Type B pancreatic cell (in vitro differentiated cells): ENCODE data around the gene TAS2R46. TPM values are rescaled to one million over a fixed set of nuclear protein-coding genes. Genes with fewer than 3 reads are reported as not detected.
"Not testable (repeated sequence)": the region's sequence is repeated elsewhere in the genome, so short reads cannot be mapped to it uniquely, and the experiment has no call there.

Source experiments
- DNase-seq: peaks from one replicate; pipeline ENCODE4 v3.0.0; 2021; ENCODE audit warnings: mixed read lengths; ENCODE audit not compliant: unreplicated experiment; ENCODE audit errors: extremely low spot score
- H3K27ac Mint-ChIP-seq: 2 replicates; pipeline ENCODE4 v1.8.0; 2021; ENCODE audit warnings: mild to moderate bottlenecking, mixed read lengths
- H3K27me3 Mint-ChIP-seq: 2 replicates; pipeline ENCODE4 v1.8.0; 2021; ENCODE audit warnings: mixed read lengths
- H3K36me3 Mint-ChIP-seq: 2 replicates; pipeline ENCODE4 v1.8.0; 2021; ENCODE audit warnings: mixed read lengths
- H3K4me1 Mint-ChIP-seq: one replicate; pipeline ENCODE4 v1.8.0; 2021; ENCODE audit warnings: mixed read lengths; ENCODE audit not compliant: unreplicated experiment
- H3K4me3 Mint-ChIP-seq: 2 replicates; pipeline ENCODE4 v1.8.0; 2021; ENCODE audit warnings: mild to moderate bottlenecking, mixed read lengths
- H3K9me3 Mint-ChIP-seq: 2 replicates; pipeline ENCODE4 v1.8.0; 2021; ENCODE audit warnings: mixed read lengths
- total RNA-seq: library from RNA; stranded (reverse); gene quantifications from 2 replicates; pipeline ENCODE4 v1.2.1, GENCODE V29; 2021; ENCODE audit warnings: low replicate concordance
- TF ChIP-seq, protein P1 (sequence below): fragments of 200-600 bp; sonication (generic); conservative IDR thresholded peaks from 2 replicates; pipeline ENCODE4 v1.5.0; 2021; ENCODE audit warnings: antibody characterized with exemption, mild to moderate bottlenecking

The TAS2R46 gene
- total RNA-seq, 1 donor from 2014 or later, result 0.85 TPM

- TF ChIP-seq, protein P1, sequence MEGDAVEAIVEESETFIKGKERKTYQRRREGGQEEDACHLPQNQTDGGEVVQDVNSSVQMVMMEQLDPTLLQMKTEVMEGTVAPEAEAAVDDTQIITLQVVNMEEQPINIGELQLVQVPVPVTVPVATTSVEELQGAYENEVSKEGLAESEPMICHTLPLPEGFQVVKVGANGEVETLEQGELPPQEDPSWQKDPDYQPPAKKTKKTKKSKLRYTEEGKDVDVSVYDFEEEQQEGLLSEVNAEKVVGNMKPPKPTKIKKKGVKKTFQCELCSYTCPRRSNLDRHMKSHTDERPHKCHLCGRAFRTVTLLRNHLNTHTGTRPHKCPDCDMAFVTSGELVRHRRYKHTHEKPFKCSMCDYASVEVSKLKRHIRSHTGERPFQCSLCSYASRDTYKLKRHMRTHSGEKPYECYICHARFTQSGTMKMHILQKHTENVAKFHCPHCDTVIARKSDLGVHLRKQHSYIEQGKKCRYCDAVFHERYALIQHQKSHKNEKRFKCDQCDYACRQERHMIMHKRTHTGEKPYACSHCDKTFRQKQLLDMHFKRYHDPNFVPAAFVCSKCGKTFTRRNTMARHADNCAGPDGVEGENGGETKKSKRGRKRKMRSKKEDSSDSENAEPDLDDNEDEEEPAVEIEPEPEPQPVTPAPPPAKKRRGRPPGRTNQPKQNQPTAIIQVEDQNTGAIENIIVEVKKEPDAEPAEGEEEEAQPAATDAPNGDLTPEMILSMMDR, result no peak
- Mint-ChIP-seq H3K4me3 (no peak overlapping the region), H3K36me3 (peaks cover 22% of the 10 kb centered on the region)
Measured at GRCh38 chr12:11055306-11055705, 6.8 kb downstream of the TAS2R46 start.

DNA sequence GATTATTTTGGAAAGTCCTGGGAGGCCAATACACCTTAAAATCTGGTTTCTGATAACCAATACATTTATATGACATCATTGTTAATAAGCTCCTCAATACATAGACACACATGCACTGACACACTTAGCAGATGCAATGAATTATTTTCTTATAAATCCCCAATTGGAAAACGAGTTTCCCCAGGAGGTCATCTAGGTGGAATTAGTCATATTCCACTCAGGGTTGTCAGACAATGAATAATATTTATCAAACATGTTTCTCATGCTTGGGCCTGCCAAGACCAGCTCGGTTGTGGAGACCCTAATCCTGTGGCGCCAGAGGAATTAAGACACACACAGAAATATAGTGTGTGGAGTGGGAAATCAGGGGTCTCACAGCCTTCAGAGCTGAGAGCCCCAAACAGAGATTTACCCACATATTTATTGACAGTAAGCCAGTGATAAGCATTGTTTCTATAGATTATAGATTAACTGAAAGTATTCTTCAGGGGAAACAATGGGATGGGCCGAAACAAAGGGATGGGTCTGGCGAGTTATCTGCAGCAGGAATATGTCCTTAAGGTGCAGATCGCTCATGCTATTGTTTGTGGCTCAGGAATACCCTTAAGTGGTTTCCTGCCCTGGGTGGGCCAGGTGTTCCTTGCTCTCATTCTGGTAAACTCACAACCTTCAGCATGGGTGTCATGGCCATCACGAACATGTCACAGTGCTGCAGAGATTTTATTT, 12.1 kb downstream of the TAS2R46 start:
- H3K4me1 Mint-ChIP-seq, H3K4me3 Mint-ChIP-seq, H3K27ac Mint-ChIP-seq, DNase-seq, H3K27me3 Mint-ChIP-seq, H3K9me3 Mint-ChIP-seq: not testable (repeated sequence)
- peaks cover 52% of the 10 kb centered on the region for H3K36me3 Mint-ChIP-seq

More at GRCh38 chr12:11055306-11055705, 6.8 kb downstream of the TAS2R46 start:
- H3K27ac Mint-ChIP-seq, result no peak overlapping the region
- DNase-seq, result no peak
- peaks cover 5% of the 10 kb centered on the region for H3K9me3 Mint-ChIP-seq
- H3K27me3 Mint-ChIP-seq, result no peaks in the 10 kb centered on the region
- no peaks in the 10 kb centered on the region for H3K4me1 Mint-ChIP-seq

GRCh38 chr12:11041366-11041765, 20.7 kb downstream of the TAS2R46 start:
- peaks cover 56% of the 10 kb centered on the region for H3K36me3 Mint-ChIP-seq
- peaks cover 14% of the 10 kb centered on the region for H3K9me3 Mint-ChIP-seq
- not testable (repeated sequence) for DNase-seq, H3K27ac Mint-ChIP-seq, H3K27me3 Mint-ChIP-seq, H3K4me3 Mint-ChIP-seq, H3K4me1 Mint-ChIP-seq

GRCh38 chr12:11040162-11040561, 21.9 kb downstream of the TAS2R46 start:
- Mint-ChIP-seq H3K4me3 (no peak overlapping the region), H3K27me3 (no peaks in the 10 kb centered on the region), H3K9me3 (peaks cover 14% of the 10 kb centered on the region), H3K4me1 (no peaks in the 10 kb centered on the region), H3K36me3 (peaks cover 60% of the 10 kb centered on the region), H3K27ac (no peak overlapping the region)
- DNase-seq, result no peak
- TF ChIP-seq, protein P1, result no peak

- Mint-ChIP-seq H3K4me3 (no peak overlapping the region), H3K27me3 (no peaks in the 10 kb centered on the region), H3K4me1 (no peaks in the 10 kb centered on the region), H3K9me3 (peaks cover 12% of the 10 kb centered on the region), H3K36me3 (peaks cover 53% of the 10 kb centered on the region), H3K27ac (no peak overlapping the region)
- TF ChIP-seq, protein P1, result no peak
- no peak for DNase-seq
Measured at GRCh38 chr12:11039171-11039570, 22.9 kb downstream of the TAS2R46 start.

GRCh38 chr12:11033959-11034358, 28.1 kb downstream of the TAS2R46 start:
- H3K27me3 Mint-ChIP-seq, H3K4me1 Mint-ChIP-seq, H3K27ac Mint-ChIP-seq, DNase-seq, H3K9me3 Mint-ChIP-seq, H3K4me3 Mint-ChIP-seq: not testable (repeated sequence)
- peaks cover 39% of the 10 kb centered on the region for H3K36me3 Mint-ChIP-seq

DNA sequence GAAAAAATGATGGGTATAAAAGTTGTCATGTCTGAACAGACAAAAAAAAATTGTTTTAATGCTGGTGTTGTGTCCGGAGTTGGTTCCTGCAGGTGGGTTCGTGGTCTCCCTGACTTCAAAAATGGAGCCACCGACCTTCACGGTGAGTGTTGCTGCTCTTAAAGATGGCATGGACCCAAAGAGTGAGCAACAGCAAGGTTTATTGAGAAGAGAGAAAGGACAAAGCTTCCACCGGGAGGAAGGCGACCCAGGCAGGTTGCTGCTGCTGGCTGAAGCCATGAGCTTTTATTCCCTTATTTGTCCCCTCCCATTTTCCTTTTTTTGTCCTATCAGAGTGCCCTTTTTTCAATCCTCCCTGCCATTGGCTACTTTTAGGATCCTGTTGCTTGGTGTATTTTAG, 30.8 kb downstream of the TAS2R46 start, which contains the start of gene TAS2R31:
TAS2R31 (minus strand) TSS at position 101 of the 400 bp plus-strand sequence; CDS start at position 29, 72 bp downstream.
- no peaks in the 10 kb centered on the region for H3K27me3 Mint-ChIP-seq
- no peaks in the 10 kb centered on the region for H3K9me3 Mint-ChIP-seq
- H3K4me1 Mint-ChIP-seq, result no peaks in the 10 kb centered on the region
- TF ChIP-seq, protein P1, result no peak
- H3K4me3 Mint-ChIP-seq, result no peak within 1 kb of the TSS
- H3K36me3 Mint-ChIP-seq, result peaks cover 41% of the 10 kb centered on the region
- no peak for DNase-seq
- no peak within 1 kb of the TSS for H3K27ac Mint-ChIP-seq
